Esophagus muscularis mucosa (tissue), 4 donors: ENCODE results near the gene RASAL1. TPM values are rescaled to one million over a fixed set of nuclear protein-coding genes. Genes with fewer than 3 reads are reported as not detected.

Experiments
- DNase-seq: peaks from one replicate; pipeline ENCODE4 v3.0.0-alpha.2; 2017; ENCODE audit errors: extremely low spot score
- H3K27ac ChIP-seq, 4 donors: fragments of 200-600 bp; sonication (generic); replicated peaks in 1 of 4; 1 replicate in 3 of 4; 2 replicates in 1 of 4; pipeline ENCODE4 v1.5.1; 2016 to 2019; ENCODE audit warnings: mild to moderate bottlenecking in 1 of 4
- H3K27me3 ChIP-seq, 4 donors: fragments of 200-600 bp; sonication (generic); one replicate each; pipeline versions ENCODE4 v1.5.1 to v1.6.0; 2016 to 2019
- H3K36me3 ChIP-seq, 4 donors: fragments of 200-600 bp; sonication (generic); one replicate each; pipeline ENCODE4 v1.5.1; 2016 to 2019
- H3K4me1 ChIP-seq, 4 donors: fragments of 200-600 bp; sonication (generic); one replicate each; pipeline ENCODE4 v1.5.1; 2016 to 2019
- H3K4me3 ChIP-seq, 4 donors: fragments of 200-600 bp; sonication (generic); 1 replicate in 2 of 4; 2 replicates in 2 of 4; pipeline ENCODE4 v1.5.1; 2016 to 2019; ENCODE audit warnings: mild to moderate bottlenecking in 4 of 4, moderate library complexity in 1 of 4
- H3K9me3 ChIP-seq, 4 donors: fragments of 200-600 bp; sonication (generic); 1 replicate in 3 of 4; 2 replicates in 1 of 4; pipeline ENCODE4 v1.5.1; 2016 to 2019
- EP300 ChIP-seq: sonication (generic); formaldehyde crosslinking; IDR thresholded peaks from one replicate; pipeline ENCODE4 v1.6.1; 2017; ENCODE audit warnings: antibody characterized with exemption
- POLR2A ChIP-seq: fragments of 450-650 bp; IDR thresholded peaks from one replicate; pipeline ENCODE4 v1.6.1; 2017; ENCODE audit warnings: antibody characterized with exemption, moderate library complexity, mild to moderate bottlenecking, low read depth
- POLR2AphosphoS5 ChIP-seq, 2 donors: sonication (generic); formaldehyde crosslinking; IDR thresholded peaks; one replicate each; pipeline ENCODE4 v1.6.1; 2017; ENCODE audit warnings: antibody characterized with exemption in 2 of 2
- WGBS: methylation state at CpG from one replicate; pipeline ENCODE4 v1.1.5; 2018; 5-methylcytosine and 5-hydroxymethylcytosine counted together
- intact Hi-C: fragments of 100-400 bp; cut with DNase I; formaldehyde crosslinking; loops from one replicate; pipeline ENCODE4 v1.15.1; 2023
- total RNA-seq, 4 donors: library from RNA; depleted of rRNA; stranded (reverse); fragments of >200 nt; gene quantifications; one replicate each; pipeline versions ENCODE4 v1.1.0 to v1.2.1, GENCODE V29; 2016
- TF ChIP-seq, protein P1 (sequence below), 3 experiments: fragments of 200-600 bp in 2 of 3; fragments of 450-650 bp in 1 of 3; sonication (generic) in 2 of 3; IDR thresholded peaks; one replicate each; pipeline ENCODE4 v1.5.1; 2017 to 2019; ENCODE audit warnings: antibody characterized with exemption in 3 of 3, mild to moderate bottlenecking in 2 of 3, moderate library complexity in 1 of 3

The RASAL1 gene
- total RNA-seq, 4 donors from 2014 or later = 0.17 TPM; not detected in 3

DNA sequence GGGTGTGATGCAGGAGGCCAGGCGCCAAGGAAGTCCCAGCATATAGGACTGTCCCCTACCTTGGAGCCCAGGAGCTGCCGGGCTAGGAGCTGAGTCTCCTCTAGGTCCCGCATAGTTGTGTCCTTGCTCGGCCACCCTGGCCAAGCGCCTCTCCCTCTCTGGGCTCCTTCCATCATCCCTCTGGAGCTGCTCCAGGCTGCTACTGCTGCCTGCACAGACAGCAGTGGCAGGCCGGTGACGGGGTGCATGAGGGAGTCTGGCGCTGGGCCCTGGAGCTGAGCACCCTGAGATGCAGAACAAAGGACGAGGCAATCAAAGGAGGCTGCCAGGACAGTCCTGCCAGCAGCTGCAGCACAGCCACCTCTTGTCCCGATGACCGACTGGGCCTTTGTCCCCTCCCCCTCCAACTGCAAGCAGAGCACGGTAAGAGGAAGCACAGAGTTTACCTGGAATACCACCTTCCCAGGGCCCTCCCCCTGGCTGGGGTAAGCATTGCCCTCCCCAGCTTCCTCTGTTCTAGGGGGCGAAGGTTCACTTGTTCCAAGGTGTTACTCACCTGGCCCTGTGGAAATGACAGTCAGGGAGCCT lies 68.7 kb downstream of the RASAL1 start:
- Histone ChIP-seq H3K36me3 (no peaks in the 10 kb centered on the region), H3K9me3 (no peaks in the 10 kb centered on the region), H3K27me3 (peaks cover 0 to 61% (median 5%) of the 10 kb centered on the region in 4 donors), H3K4me3 (no peak overlapping the region), H3K27ac (no peak overlapping the region), H3K4me1 (peaks cover 0 to 11% (median 7%) of the 10 kb centered on the region in 4 donors)
- no peak for DNase-seq
- intact Hi-C loops = no loop called here
- WGBS = 77% methylated on average over 5 of the region's 13 CpGs
- no peak for TF ChIP-seq EP300
- TF ChIP-seq POLR2A = no peak
- TF ChIP-seq, protein P1, sequence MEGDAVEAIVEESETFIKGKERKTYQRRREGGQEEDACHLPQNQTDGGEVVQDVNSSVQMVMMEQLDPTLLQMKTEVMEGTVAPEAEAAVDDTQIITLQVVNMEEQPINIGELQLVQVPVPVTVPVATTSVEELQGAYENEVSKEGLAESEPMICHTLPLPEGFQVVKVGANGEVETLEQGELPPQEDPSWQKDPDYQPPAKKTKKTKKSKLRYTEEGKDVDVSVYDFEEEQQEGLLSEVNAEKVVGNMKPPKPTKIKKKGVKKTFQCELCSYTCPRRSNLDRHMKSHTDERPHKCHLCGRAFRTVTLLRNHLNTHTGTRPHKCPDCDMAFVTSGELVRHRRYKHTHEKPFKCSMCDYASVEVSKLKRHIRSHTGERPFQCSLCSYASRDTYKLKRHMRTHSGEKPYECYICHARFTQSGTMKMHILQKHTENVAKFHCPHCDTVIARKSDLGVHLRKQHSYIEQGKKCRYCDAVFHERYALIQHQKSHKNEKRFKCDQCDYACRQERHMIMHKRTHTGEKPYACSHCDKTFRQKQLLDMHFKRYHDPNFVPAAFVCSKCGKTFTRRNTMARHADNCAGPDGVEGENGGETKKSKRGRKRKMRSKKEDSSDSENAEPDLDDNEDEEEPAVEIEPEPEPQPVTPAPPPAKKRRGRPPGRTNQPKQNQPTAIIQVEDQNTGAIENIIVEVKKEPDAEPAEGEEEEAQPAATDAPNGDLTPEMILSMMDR (IDR thresholded peaks at IDR 0.05) = no peak
- TF ChIP-seq POLR2AphosphoS5 (IDR thresholded peaks at IDR 0.05) = no peak

DNA sequence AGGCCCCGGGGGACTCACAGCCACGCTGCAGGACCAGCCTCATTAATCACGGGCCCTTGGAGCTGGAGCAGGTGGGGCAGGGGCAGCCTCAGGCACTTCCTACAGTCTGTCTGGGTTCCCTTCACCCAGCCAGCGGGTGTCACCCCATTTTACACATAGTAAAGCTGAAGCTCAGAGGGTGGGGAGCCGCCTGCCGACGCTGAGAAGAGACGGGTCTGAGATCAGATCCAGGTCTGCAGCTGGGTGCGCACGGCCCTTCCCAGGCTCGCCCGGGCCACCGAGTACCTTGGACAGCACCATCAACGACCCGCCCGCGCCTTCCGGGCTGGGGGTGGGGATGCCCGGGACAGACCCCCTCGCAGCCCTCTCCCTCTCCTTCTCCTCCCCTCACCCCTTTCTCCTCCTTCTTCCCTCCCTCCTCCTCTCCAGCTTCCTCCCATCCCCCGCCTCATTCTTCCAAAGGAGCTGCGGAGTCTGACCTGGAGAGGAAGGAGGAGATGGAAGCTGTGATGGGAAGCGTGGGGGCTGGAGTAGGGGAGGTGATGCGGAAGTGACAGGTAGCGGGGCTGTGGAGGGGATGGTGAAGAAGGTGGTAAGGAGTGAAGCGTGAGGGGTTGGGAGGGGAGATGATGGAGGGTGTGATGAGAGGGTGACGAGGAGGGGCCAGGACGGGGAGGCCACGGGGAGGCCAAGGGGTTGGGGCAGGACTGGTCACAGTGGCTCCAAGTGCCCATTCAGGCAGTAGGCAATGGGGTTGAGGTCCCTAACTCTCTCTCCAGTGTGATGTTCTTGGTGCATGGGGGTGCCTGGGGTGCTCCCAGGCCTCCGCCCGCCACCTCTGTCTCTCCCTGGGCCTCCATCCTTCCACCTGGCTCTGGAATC lies 70.2 kb downstream of the RASAL1 start:
- Histone ChIP-seq H3K4me3 (no peak overlapping the region), H3K4me1 (peaks cover 0 to 3% (median 0%) of the 10 kb centered on the region in 4 donors), H3K27ac (no peak overlapping the region), H3K36me3 (no peaks in the 10 kb centered on the region), H3K27me3 (peaks cover 0 to 66% (median 5%) of the 10 kb centered on the region in 4 donors), H3K9me3 (no peaks in the 10 kb centered on the region)
- intact Hi-C loops = no loop called here
- TF ChIP-seq POLR2A (no peak), EP300 (no peak), POLR2AphosphoS5 (IDR thresholded peaks at IDR 0.05) (no peak)
- TF ChIP-seq, protein P1 (IDR thresholded peaks at IDR 0.05) = no peak
- no peak for DNase-seq
- 33% methylated on average over 13 of the region's 31 CpGs for WGBS

DNA sequence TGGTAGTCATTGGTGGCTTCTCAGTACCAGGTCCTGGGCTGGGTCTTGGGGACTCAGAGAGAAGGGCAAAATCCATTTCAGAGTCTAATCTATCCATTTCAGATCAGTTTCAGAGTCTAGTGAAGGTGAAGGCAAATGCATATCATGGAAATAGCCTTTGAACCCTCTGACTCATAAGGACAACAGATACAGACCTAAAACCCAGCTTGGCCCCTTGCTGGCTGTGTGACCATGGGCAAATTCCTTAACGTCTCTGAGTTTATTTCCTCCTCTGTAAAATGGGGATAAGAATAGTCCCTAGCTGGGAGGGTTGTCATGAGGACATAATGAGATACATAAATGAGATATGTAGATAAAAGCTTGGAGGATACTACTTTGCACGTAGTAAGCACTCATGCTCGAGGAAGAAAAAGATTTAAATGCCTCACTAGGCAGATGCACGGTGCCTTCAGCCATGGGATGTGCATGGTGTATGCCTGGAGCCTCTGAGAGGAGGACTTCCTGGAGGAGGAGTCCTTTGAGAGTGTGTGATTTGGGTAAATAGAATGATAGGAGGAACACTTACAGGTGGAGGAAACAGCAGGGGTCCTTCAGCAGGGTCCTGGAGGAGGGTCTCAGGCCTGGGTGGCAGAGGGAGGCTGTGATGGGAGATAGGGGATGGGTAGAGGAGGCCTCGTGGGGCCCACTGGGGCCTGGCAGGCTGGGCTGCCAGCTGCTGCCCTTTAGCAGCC lies 71.0 kb downstream of the RASAL1 start:
- Histone ChIP-seq H3K4me1 (no peaks in the 10 kb centered on the region), H3K27ac (no peak overlapping the region), H3K4me3 (no peak overlapping the region), H3K9me3 (no peaks in the 10 kb centered on the region), H3K36me3 (no peaks in the 10 kb centered on the region), H3K27me3 (peaks cover 0 to 70% (median 5%) of the 10 kb centered on the region in 4 donors)
- no peak for DNase-seq
- intact Hi-C loops = no loop called here
- TF ChIP-seq POLR2A (no peak), EP300 (no peak), POLR2AphosphoS5 (IDR thresholded peaks at IDR 0.05) (no peak)
- TF ChIP-seq, protein P1 (IDR thresholded peaks at IDR 0.05) = no peak
- 69% methylated on average over 4 of the region's 5 CpGs for WGBS

DNA sequence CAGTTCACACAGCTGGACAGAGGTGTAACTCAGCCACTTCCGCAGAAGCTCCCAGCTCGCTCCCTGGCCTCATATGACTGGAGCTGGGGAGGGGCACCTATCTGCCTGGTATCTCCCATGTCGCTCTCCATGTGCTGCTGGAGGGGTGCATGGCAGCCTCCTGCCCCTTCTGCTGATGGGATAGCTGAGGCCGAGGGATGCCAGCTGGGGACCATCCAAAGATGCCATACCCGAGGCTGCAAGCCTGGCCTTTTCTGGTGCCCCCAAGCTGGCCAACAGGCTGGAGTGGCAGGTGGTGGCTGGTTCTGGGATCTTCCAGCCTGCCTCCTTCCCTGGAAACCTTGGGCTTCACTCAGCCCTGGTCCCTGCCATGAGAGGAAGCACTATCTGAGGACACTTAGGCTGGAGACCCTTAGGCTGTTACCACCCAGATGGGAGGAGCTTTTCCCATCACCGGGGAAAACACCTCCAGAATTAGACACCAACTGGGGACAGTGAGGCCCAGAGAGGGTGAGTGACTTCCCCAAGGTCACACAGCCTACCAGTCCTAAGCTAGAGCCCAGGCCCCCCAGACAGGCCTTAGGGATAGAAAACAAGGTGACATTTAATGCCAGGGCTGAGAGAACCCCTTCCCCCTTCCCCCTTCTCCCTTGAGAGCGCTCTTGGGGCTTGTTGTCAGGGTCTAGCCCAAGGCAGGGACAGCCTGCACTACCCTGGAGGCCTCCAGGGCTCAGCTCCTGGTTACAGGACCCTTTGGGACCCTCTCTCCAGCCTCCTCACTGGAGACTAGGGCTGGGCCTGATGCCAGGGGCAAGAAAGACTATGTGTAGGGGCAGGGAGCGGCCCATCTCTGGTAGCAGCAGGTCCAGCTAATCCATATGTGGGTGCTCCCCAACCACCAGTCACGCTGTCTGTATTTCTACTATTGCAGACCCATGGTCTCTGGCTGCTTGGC lies 71.9 kb downstream of the RASAL1 start:
- intact Hi-C loops = no loop called here
- Histone ChIP-seq H3K4me1 (no peaks in the 10 kb centered on the region), H3K36me3 (no peaks in the 10 kb centered on the region), H3K4me3 (no peak overlapping the region), H3K27ac (no peak overlapping the region), H3K27me3 (peaks cover 0 to 78% (median 5%) of the 10 kb centered on the region in 4 donors), H3K9me3 (no peaks in the 10 kb centered on the region)
- DNase-seq = no peak
- no peak for TF ChIP-seq POLR2A
- 79% methylated on average over 6 of the region's 9 CpGs for WGBS
